Tongue (tissue), 2 donors: Measurements from ENCODE around the gene SULT1C3. TPM values are rescaled to one million over a fixed set of nuclear protein-coding genes. Genes with fewer than 3 reads are reported as not detected.

Source experiments
- DNase-seq: peaks from one replicate; pipeline ENCODE4 v3.0.0-alpha.2; 2015
- total RNA-seq: library from RNA; depleted of rRNA; stranded (reverse); fragments of >200 nt; gene quantifications from one replicate; pipeline ENCODE4 v1.2.3, GENCODE V29; 2014

SULT1C3 gene
- not detected for total RNA-seq

GRCh38 chr2:108239786-108240185 is at the start of gene SULT1C3:
Gene SULT1C3, plus strand, starts transcription at chr2:108239968. Its CDS starts 7,227 bp downstream, at chr2:108247195.
- no peak for DNase-seq

GRCh38 chr2:108193251-108193650 is 46.5 kb upstream of the SULT1C3 start:
- DNase-seq = no peak

- DNase-seq = peak; percentile 31
Measured at GRCh38 chr2:108194409-108195132, 45.2 kb upstream of the SULT1C3 start.

GRCh38 chr2:108195133-108195439 is 44.7 kb upstream of the SULT1C3 start:
- no peak for DNase-seq

GRCh38 chr2:108199726-108200125 is 40.0 kb upstream of the SULT1C3 start:
- DNase-seq = no peak

GRCh38 chr2:108200569-108200968 is 39.2 kb upstream of the SULT1C3 start:
- no peak for DNase-seq

- no peak for DNase-seq
Measured at GRCh38 chr2:108212671-108213070, 27.1 kb upstream of the SULT1C3 start.

GRCh38 chr2:108215794-108216211 is 24.0 kb upstream of the SULT1C3 start:
- DNase-seq = peak; percentile 20

- DNase-seq = no peak
Measured at GRCh38 chr2:108217211-108217610, 22.6 kb upstream of the SULT1C3 start.

- no peak for DNase-seq
Measured at GRCh38 chr2:108219688-108220087, 20.1 kb upstream of the SULT1C3 start.

GRCh38 chr2:108220191-108220590 is 19.6 kb upstream of the SULT1C3 start:
- DNase-seq = peak; percentile 9

- DNase-seq = no peak
Measured at GRCh38 chr2:108220942-108221541, 18.7 kb upstream of the SULT1C3 start.

- DNase-seq = no peak
Measured at GRCh38 chr2:108222261-108222660, 17.5 kb upstream of the SULT1C3 start.

GRCh38 chr2:108223573-108223972 is 16.2 kb upstream of the SULT1C3 start:
- DNase-seq = no peak

- DNase-seq = no peak
Measured at GRCh38 chr2:108224022-108224421, 15.7 kb upstream of the SULT1C3 start.

- no peak for DNase-seq
Measured at GRCh38 chr2:108226564-108226963, 13.2 kb upstream of the SULT1C3 start.

- DNase-seq = no peak
Measured at GRCh38 chr2:108228006-108228405, 11.8 kb upstream of the SULT1C3 start.

GRCh38 chr2:108228537-108228936 is 11.2 kb upstream of the SULT1C3 start:
- DNase-seq = no peak

- no peak for DNase-seq
Measured at GRCh38 chr2:108229875-108230274, 9.9 kb upstream of the SULT1C3 start.

GRCh38 chr2:108235577-108235976 is 4.2 kb upstream of the SULT1C3 start:
- DNase-seq = no peak

GRCh38 chr2:108236676-108237335 is 3.0 kb upstream of the SULT1C3 start:
- no peak for DNase-seq

- DNase-seq = no peak
Measured at GRCh38 chr2:108240966-108241365, 1.2 kb downstream of the SULT1C3 start.

- DNase-seq = no peak
Measured at GRCh38 chr2:108243566-108243965, 3.8 kb downstream of the SULT1C3 start.
